ENCODE data around the gene RBSN. TPM values are rescaled to one million over a fixed set of nuclear protein-coding genes. Genes with fewer than 3 reads are reported as not detected.

The RBSN gene
- total RNA-seq, 4 donors from 2014 or later = 16.0 to 25.0 (median 18.2) TPM

- TF ChIP-seq POLR2A (IDR thresholded peaks at IDR 0.05) (no peak), CTCF (IDR thresholded peaks at IDR 0.05) (no peak)
- 66 to 95% methylated on average over 2 to 3 of the region's 3 CpGs for WGBS, 2 donors
- intact Hi-C loops (cut with DNase I) = no loop called here
- Histone ChIP-seq H3K27ac (no peak overlapping the region), H3K4me1 (no peaks in the 10 kb centered on the region), H3K9me3 (no peaks in the 10 kb centered on the region), H3K36me3 (no peaks in the 10 kb centered on the region), H3K4me3 (no peak overlapping the region), H3K27me3 (peaks cover 0 to 10% (median 0%) of the 10 kb centered on the region in 4 donors)
- DNase-seq = no peak
Measured at GRCh38 chr3:15113884-15114283, 14.9 kb upstream of the RBSN start.

- WGBS, 2 donors = 27 to 41% methylated on average over 6 of the region's 6 CpGs
- Histone ChIP-seq H3K4me3 (no peak overlapping the region), H3K9me3 (no peaks in the 10 kb centered on the region), H3K4me1 (no peaks in the 10 kb centered on the region), H3K27ac (no peak overlapping the region), H3K36me3 (no peaks in the 10 kb centered on the region), H3K27me3 (peaks cover 0 to 10% (median 0%) of the 10 kb centered on the region in 4 donors)
- DNase-seq = no peak
- TF ChIP-seq CTCF (IDR thresholded peaks at IDR 0.05) = no peak
- TF ChIP-seq POLR2A (IDR thresholded peaks at IDR 0.05) = no peak
- intact Hi-C loops (cut with DNase I) = no loop called here
Measured at GRCh38 chr3:15113471-15113870, 14.5 kb upstream of the RBSN start.

DNA sequence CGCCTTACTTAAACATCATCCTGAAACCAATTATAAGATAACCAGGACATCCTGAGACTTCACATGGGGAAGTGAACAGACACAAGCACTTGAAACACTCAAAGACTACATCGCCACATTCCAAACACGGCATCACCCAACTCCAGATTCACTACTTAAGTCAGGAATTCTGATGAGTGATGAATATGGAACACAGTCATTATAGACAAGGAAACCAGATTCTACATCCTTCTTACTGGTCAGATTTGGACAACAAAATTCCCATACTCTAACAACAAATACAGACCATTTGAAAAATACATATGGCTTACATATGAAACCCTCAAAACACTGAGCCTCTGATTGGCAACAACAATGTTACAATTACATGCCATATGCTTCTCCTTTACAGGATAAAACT, 13.1 kb upstream of the RBSN start:
- peaks cover 0 to 4% (median 0%) of the 10 kb centered on the region in 4 donors for H3K27me3 ChIP-seq
- H3K36me3 ChIP-seq = no peaks in the 10 kb centered on the region
- TF ChIP-seq POLR2A (IDR thresholded peaks at IDR 0.05) (no peak), CTCF (IDR thresholded peaks at IDR 0.05) (no peak)
- H3K9me3 ChIP-seq = no peaks in the 10 kb centered on the region
- no peak for DNase-seq
- intact Hi-C loops (cut with DNase I) = no loop called here
- no peak overlapping the region for H3K27ac ChIP-seq
- no peak overlapping the region for H3K4me3 ChIP-seq
- H3K4me1 ChIP-seq = peaks cover 0 to 9% (median 6%) of the 10 kb centered on the region in 3 donors
- WGBS, 2 donors = 85 to 96% methylated on average over 3 of the region's 3 CpGs

DNA sequence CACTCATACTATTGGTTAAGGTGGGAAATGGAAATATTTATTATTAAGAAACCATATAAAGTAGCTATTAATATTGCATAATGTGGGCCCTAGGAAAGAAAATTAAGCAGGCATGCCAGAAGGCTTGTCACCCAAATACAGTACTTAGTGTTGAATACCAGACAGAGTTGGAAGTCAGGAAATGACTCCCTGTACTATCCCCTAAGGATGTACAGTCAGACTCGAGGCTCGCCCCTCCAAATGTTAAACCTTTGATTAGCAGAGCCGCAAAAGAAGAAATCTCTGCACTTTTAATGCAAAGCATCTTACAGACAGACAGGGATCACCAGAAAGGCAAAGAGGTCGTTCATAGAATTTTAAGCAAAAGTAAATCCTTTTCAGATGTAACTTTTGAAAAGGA, 11.3 kb upstream of the RBSN start:
- Histone ChIP-seq H3K27me3 (peaks cover 0 to 4% (median 0%) of the 10 kb centered on the region in 4 donors), H3K4me3 (no peak overlapping the region), H3K36me3 (no peaks in the 10 kb centered on the region), H3K9me3 (no peaks in the 10 kb centered on the region), H3K4me1 (peaks cover 0 to 9% (median 6%) of the 10 kb centered on the region in 3 donors), H3K27ac (no peak overlapping the region)
- intact Hi-C loops (cut with DNase I) = no loop called here
- DNase-seq = no peak
- TF ChIP-seq CTCF (IDR thresholded peaks at IDR 0.05) = no peak
- no peak for TF ChIP-seq POLR2A (IDR thresholded peaks at IDR 0.05)
- 56 to 64% methylated on average over 4 of the region's 4 CpGs for WGBS, 2 donors

GRCh38 chr3:15108869-15109268, 9.9 kb upstream of the RBSN start:
- intact Hi-C loops (cut with DNase I) = loop anchor here (10.0 kb wide), 1 partner anchor 96 kb away; the partner anchor contains the start of gene CAPN7
- no peak for DNase-seq
- Histone ChIP-seq H3K27me3 (peaks cover 0 to 4% (median 0%) of the 10 kb centered on the region in 4 donors), H3K27ac (no peak overlapping the region), H3K4me1 (peaks cover 0 to 9% (median 6%) of the 10 kb centered on the region in 3 donors), H3K36me3 (no peaks in the 10 kb centered on the region), H3K9me3 (no peaks in the 10 kb centered on the region), H3K4me3 (no peak overlapping the region)
- TF ChIP-seq CTCF (IDR thresholded peaks at IDR 0.05) (no peak), POLR2A (IDR thresholded peaks at IDR 0.05) (no peak)
- 75 to 100% methylated on average over 1 to 4 of the region's 4 CpGs for WGBS, 2 donors
